Measurements from ENCODE around the gene IFT88. TPM values are rescaled to one million over a fixed set of nuclear protein-coding genes. Genes with fewer than 3 reads are reported as not detected.

Gene IFT88
- total and polyA plus RNA-seq, 4 donors = 7.1 to 18.7 (median 10.5) TPM

- Histone ChIP-seq H3K27me3 (ENCODE audit: control insufficient read depth in 4 of 4, insufficient read depth in 4 of 4, low read length in 3 of 4) (no peaks in the 10 kb centered on the region), H3K9me3 (ENCODE audit: control insufficient read depth in 4 of 4, low read length in 3 of 4) (no peaks in the 10 kb centered on the region), H3K4me1 (ENCODE audit: control insufficient read depth in 4 of 4, insufficient read depth in 4 of 4, low read length in 3 of 4) (no peaks in the 10 kb centered on the region), H3K36me3 (ENCODE audit: control insufficient read depth in 4 of 4, insufficient read depth in 3 of 4, low read depth in 1 of 4, low read length in 3 of 4) (peaks cover 1 to 3% (median 2%) of the 10 kb centered on the region in 4 donors), H3K27ac (ENCODE audit: low read depth in 1 of 2, low read length in 2 of 2) (no peak overlapping the region), H3K4me3 (ENCODE audit: low read depth in 1 of 3, low read length in 3 of 3) (no peak overlapping the region), H3K9ac (ENCODE audit: low read depth in 1 of 2, low read length in 2 of 2) (no peak overlapping the region)
- 84% methylated on average over 18 of the region's 18 CpGs for WGBS
- TF ChIP-seq ATF3 (IDR thresholded peaks at IDR 0.05) (no peak), GABPA (IDR thresholded peaks at IDR 0.05 in 1 of 2, conservative IDR thresholded peaks at IDR 0.05 in 1 of 2) (no peak), SP1 (IDR thresholded peaks at IDR 0.05) (no peak), JUND (IDR thresholded peaks at IDR 0.05) (no peak), REST (IDR thresholded peaks at IDR 0.05) (no peak), FOXA2 (IDR thresholded peaks at IDR 0.05) (no peak), FOXA1 (IDR thresholded peaks at IDR 0.05) (no peak), RXRA (IDR thresholded peaks at IDR 0.05) (no peak), ZBTB33 (IDR thresholded peaks at IDR 0.05) (no peak), YY1 (IDR thresholded peaks at IDR 0.05) (no peak), NR2F2 (IDR thresholded peaks at IDR 0.05) (no peak), RAD21 (IDR thresholded peaks at IDR 0.05) (no peak)
- no peak for DNase-seq (ENCODE audit: low spot score)
Measured at GRCh38 chr13:20684546-20684945, 117.6 kb downstream of the IFT88 start.

- Histone ChIP-seq H3K27ac (ENCODE audit: low read depth in 1 of 2, low read length in 2 of 2) (no peak overlapping the region), H3K9ac (ENCODE audit: low read depth in 1 of 2, low read length in 2 of 2) (no peak overlapping the region), H3K27me3 (ENCODE audit: control insufficient read depth in 4 of 4, insufficient read depth in 4 of 4, low read length in 3 of 4) (no peaks in the 10 kb centered on the region), H3K36me3 (ENCODE audit: control insufficient read depth in 4 of 4, insufficient read depth in 3 of 4, low read depth in 1 of 4, low read length in 3 of 4) (peaks cover 1 to 3% (median 2%) of the 10 kb centered on the region in 4 donors), H3K4me3 (ENCODE audit: low read depth in 1 of 3, low read length in 3 of 3) (no peak overlapping the region), H3K4me1 (ENCODE audit: control insufficient read depth in 4 of 4, insufficient read depth in 4 of 4, low read length in 3 of 4) (no peaks in the 10 kb centered on the region), H3K9me3 (ENCODE audit: control insufficient read depth in 4 of 4, low read length in 3 of 4) (no peaks in the 10 kb centered on the region)
- 88% methylated on average over 6 of the region's 6 CpGs for WGBS
- no peak for TF ChIP-seq TAF1 (conservative IDR thresholded peaks at IDR 0.05)
- TF ChIP-seq YY1 (IDR thresholded peaks at IDR 0.05) = no peak
- no peak for TF ChIP-seq HNF4G (IDR thresholded peaks at IDR 0.05)
- TF ChIP-seq ZBTB33 (IDR thresholded peaks at IDR 0.05) = no peak
- TF ChIP-seq FOXA1 (IDR thresholded peaks at IDR 0.05) = no peak
- no peak for TF ChIP-seq GABPA (IDR thresholded peaks at IDR 0.05 in 1 of 2, conservative IDR thresholded peaks at IDR 0.05 in 1 of 2)
- TF ChIP-seq FOXA2 (IDR thresholded peaks at IDR 0.05) = no peak
- no peak for TF ChIP-seq RXRA (IDR thresholded peaks at IDR 0.05)
- TF ChIP-seq MAX (IDR thresholded peaks at IDR 0.05) = no peak
- no peak for TF ChIP-seq HNF4A (conservative IDR thresholded peaks at IDR 0.05)
- no peak for TF ChIP-seq RAD21 (IDR thresholded peaks at IDR 0.05)
- TF ChIP-seq SP1 (IDR thresholded peaks at IDR 0.05) = no peak
- no peak for TF ChIP-seq EGR1 (IDR thresholded peaks at IDR 0.05; ENCODE audit: low read depth in 2 of 2)
- no peak for TF ChIP-seq NR2F2 (IDR thresholded peaks at IDR 0.05)
- no peak for TF ChIP-seq REST (IDR thresholded peaks at IDR 0.05)
- no peak for TF ChIP-seq CTCF (IDR thresholded peaks at IDR 0.05; ENCODE audit: low read depth, low read length, missing input control)
- no peak for DNase-seq (ENCODE audit: low spot score)
Measured at GRCh38 chr13:20685092-20685491, 118.1 kb downstream of the IFT88 start.

Measured in liver (tissue), 9 donors.